WI38 (cell line): ENCODE measurements around the gene FOS.
"Not testable (repeated sequence)": the region's sequence is repeated elsewhere in the genome, so short reads cannot be mapped to it uniquely, and the experiment has no call there.

Experiments used
- H3K4me3 ChIP-seq: 2 replicates; pipeline ENCODE4 v1.5.1; 2011; ENCODE audit warnings: low read depth, mild to moderate bottlenecking, control low read depth, low read length
- CTCF ChIP-seq: IDR thresholded peaks from 2 replicates; pipeline ENCODE4 v1.5.1; 2012; ENCODE audit warnings: low read depth, mild to moderate bottlenecking, control low read depth, low read length

The FOS gene

DNA sequence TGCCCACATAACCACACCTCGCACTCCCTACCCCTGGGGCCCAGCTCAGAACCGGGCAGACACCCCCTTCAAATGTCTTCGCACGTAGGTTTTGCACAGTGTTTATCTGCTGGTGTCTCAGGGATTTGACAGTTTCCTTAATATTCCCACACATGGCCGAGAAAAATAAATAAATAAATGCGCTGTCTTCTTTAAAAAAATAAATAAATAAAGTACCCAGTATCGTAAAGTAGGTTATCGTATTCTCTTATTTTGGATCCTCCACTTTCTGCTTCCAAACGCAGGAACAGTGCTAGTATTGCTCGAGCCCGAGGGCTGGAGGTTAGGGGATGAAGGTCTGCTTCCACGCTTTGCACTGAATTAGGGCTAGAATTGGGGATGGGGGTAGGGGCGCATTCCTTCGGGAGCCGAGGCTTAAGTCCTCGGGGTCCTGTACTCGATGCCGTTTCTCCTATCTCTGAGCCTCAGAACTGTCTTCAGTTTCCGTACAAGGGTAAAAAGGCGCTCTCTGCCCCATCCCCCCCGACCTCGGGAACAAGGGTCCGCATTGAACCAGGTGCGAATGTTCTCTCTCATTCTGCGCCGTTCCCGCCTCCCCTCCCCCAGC, 710 bp upstream of the FOS start:
- H3K4me3 ChIP-seq, result peak overlapping the region; percentile 87
- TF ChIP-seq CTCF, result no peak

- H3K4me3 ChIP-seq, result peak overlapping the region; percentile 87
- TF ChIP-seq CTCF, result no peak
These were observed 630 bp downstream of the FOS start for GRCh38 chr14:75279153-75279762.

- no peak for TF ChIP-seq CTCF
- peak overlapping the region; percentile 87 for H3K4me3 ChIP-seq
These were observed 1.2 kb downstream of the FOS start for GRCh38 chr14:75279763-75280290.

DNA sequence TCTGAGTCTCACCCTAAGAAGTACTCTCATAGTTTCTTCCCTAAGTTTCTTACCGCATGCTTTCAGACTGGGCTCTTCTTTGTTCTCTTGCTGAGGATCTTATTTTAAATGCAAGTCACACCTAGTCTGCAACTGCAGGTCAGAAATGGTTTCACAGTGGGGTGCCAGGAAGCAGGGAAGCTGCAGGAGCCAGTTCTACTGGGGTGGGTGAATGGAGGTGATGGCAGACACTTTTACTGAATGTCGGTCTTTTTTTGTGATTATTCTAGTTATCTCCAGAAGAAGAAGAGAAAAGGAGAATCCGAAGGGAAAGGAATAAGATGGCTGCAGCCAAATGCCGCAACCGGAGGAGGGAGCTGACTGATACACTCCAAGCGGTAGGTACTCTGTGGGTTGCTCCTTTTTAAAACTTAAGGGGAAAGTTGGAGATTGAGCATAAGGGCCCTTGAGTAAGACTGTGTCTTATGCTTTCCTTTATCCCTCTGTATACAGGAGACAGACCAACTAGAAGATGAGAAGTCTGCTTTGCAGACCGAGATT, 1.7 kb downstream of the FOS start:
- TF ChIP-seq CTCF, result no peak
- peak overlapping the region; percentile 87 for H3K4me3 ChIP-seq

GRCh38 chr14:75280831-75281653, 2.4 kb downstream of the FOS start:
- no peak overlapping the region for H3K4me3 ChIP-seq
- no peak for TF ChIP-seq CTCF

DNA sequence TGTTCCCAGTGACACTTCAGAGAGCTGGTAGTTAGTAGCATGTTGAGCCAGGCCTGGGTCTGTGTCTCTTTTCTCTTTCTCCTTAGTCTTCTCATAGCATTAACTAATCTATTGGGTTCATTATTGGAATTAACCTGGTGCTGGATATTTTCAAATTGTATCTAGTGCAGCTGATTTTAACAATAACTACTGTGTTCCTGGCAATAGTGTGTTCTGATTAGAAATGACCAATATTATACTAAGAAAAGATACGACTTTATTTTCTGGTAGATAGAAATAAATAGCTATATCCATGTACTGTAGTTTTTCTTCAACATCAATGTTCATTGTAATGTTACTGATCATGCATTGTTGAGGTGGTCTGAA, 3.0 kb downstream of the FOS start:
- no peak for TF ChIP-seq CTCF
- no peak overlapping the region for H3K4me3 ChIP-seq

DNA sequence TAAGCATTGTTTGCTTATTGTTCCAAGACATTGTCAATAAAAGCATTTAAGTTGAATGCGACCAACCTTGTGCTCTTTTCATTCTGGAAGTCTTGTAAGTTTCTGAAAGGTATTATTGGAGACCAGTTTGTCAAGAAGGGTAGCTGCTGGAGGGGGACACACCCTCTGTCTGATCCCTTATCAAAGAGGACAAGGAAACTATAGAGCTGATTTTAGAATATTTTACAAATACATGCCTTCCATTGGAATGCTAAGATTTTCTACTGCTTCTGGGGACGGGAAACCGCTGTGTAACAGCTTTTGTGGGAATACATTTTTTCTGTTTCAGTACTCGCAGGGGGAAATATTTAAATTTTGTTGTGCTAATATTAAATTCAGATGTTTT, 3.5 kb downstream of the FOS start:
- TF ChIP-seq CTCF, result no peak
- no peak overlapping the region for H3K4me3 ChIP-seq

- not testable (repeated sequence) for H3K4me3 ChIP-seq
These were observed 4.0 kb downstream of the FOS start for GRCh38 chr14:75282555-75283161.
